SK-N-SH treated with all-trans-retinoic acid at 6 μM for 48 hours (cell line): ENCODE measurements around the gene CD55.

Experiments used
- ATAC-seq: fragments of 200-7000 bp; cut with Tn5 transposase; 3 replicates; pipeline ENCODE4 v1.9.1; 2020; ENCODE audit warnings: mild to moderate bottlenecking, moderate library complexity
- ARNTL ChIP-seq: fragments of 450-650 bp; formaldehyde crosslinking; IDR thresholded peaks from 2 replicates; pipeline ENCODE4 v1.5.0; 2020; ENCODE audit warnings: low read depth, mild to moderate bottlenecking, moderate library complexity, borderline replicate concordance
- BACH2 ChIP-seq: fragments of 250-450 bp; sonication (Bioruptor Pico); IDR thresholded peaks from 2 replicates; pipeline ENCODE4 v1.9.0; 2021; ENCODE audit warnings: mild to moderate bottlenecking, borderline replicate concordance
- CSDC2 ChIP-seq: fragments of 250-450 bp; sonication (Bioruptor Pico); IDR thresholded peaks from 2 replicates; pipeline ENCODE4 v1.5.0; 2020; ENCODE audit warnings: mild to moderate bottlenecking, moderate library complexity
- ESRRG ChIP-seq: fragments of 250-450 bp; sonication (Bioruptor Pico); IDR thresholded peaks from 2 replicates; pipeline ENCODE4 v1.6.1; 2021; ENCODE audit warnings: mild to moderate bottlenecking
- GLIS3 ChIP-seq: fragments of 250-450 bp; sonication (Bioruptor Pico); IDR thresholded peaks from 2 replicates; pipeline ENCODE4 v1.5.0; 2020; ENCODE audit warnings: mild to moderate bottlenecking, moderate library complexity
- ISL1 ChIP-seq: fragments of 250-450 bp; sonication (Bioruptor Pico); IDR thresholded peaks from 2 replicates; pipeline ENCODE4 v2.1.2; 2022; ENCODE audit warnings: mild to moderate bottlenecking, moderate library complexity
- OSR1 ChIP-seq: fragments of 250-450 bp; sonication (Bioruptor Pico); IDR thresholded peaks from 2 replicates; pipeline ENCODE4 v1.8.0; 2022; ENCODE audit warnings: moderate library complexity, mild to moderate bottlenecking, inconsistent platforms
- PPARA ChIP-seq: fragments of 250-450 bp; sonication (Bioruptor Pico); IDR thresholded peaks from 2 replicates; pipeline ENCODE4 v1.5.0; 2020; ENCODE audit warnings: mild to moderate bottlenecking, borderline replicate concordance
- RARB ChIP-seq: fragments of 250-450 bp; sonication (Bioruptor Pico); IDR thresholded peaks from 2 replicates; pipeline ENCODE4 v1.8.0; 2021; ENCODE audit warnings: mild to moderate bottlenecking, moderate library complexity
- SNAI2 ChIP-seq: fragments of 250-450 bp; sonication (Bioruptor Pico); IDR thresholded peaks from 2 replicates; pipeline ENCODE4 v1.5.0; 2020; ENCODE audit warnings: mild to moderate bottlenecking, moderate library complexity
- TOX ChIP-seq: fragments of 250-450 bp; sonication (Bioruptor Pico); IDR thresholded peaks from 2 replicates; pipeline ENCODE4 v1.8.0; 2021; ENCODE audit warnings: mild to moderate bottlenecking, moderate library complexity, borderline replicate concordance
- ZC3H10 ChIP-seq: fragments of 250-450 bp; sonication (Bioruptor Pico); IDR thresholded peaks from 2 replicates; pipeline ENCODE4 v1.5.1; 2021; ENCODE audit warnings: mild to moderate bottlenecking, moderate library complexity
- ZFP3 ChIP-seq: fragments of 250-450 bp; sonication (Bioruptor Pico); IDR thresholded peaks from 2 replicates; pipeline ENCODE4 v1.5.0; 2020; ENCODE audit warnings: mild to moderate bottlenecking, moderate library complexity
- ZFP30 ChIP-seq: fragments of 450-650 bp; formaldehyde crosslinking; IDR thresholded peaks from 2 replicates; pipeline ENCODE4 v1.5.0; 2022; ENCODE audit warnings: mild to moderate bottlenecking, moderate library complexity
- ZNF565 ChIP-seq: fragments of 450-650 bp; formaldehyde crosslinking; conservative IDR thresholded peaks from 2 replicates; pipeline ENCODE4 v1.5.0; 2020; ENCODE audit warnings: low read depth, mild to moderate bottlenecking, moderate library complexity
- ZNF70 ChIP-seq: fragments of 450-650 bp; formaldehyde crosslinking; IDR thresholded peaks from 2 replicates; pipeline ENCODE4 v1.5.0; 2020; ENCODE audit warnings: mild to moderate bottlenecking, moderate library complexity
- ZNF8 ChIP-seq: fragments of 450-650 bp; formaldehyde crosslinking; IDR thresholded peaks from 2 replicates; pipeline ENCODE4 v1.5.0; 2020; ENCODE audit warnings: mild to moderate bottlenecking, moderate library complexity
- TF ChIP-seq, protein P1 (sequence below): fragments of 250-450 bp; sonication (Bioruptor Pico); IDR thresholded peaks from 2 replicates; pipeline ENCODE4 v1.5.0; 2020; ENCODE audit warnings: mild to moderate bottlenecking, moderate library complexity
- TF ChIP-seq, protein P2 (sequence below): fragments of 250-450 bp; sonication (Bioruptor Pico); IDR thresholded peaks from 2 replicates; pipeline ENCODE4 v1.5.1; 2021; ENCODE audit warnings: mild to moderate bottlenecking, moderate library complexity
- TF ChIP-seq, protein P3 (sequence below): fragments of 250-450 bp; sonication (Bioruptor Pico); IDR thresholded peaks from 2 replicates; pipeline ENCODE4 v1.8.0; 2021; ENCODE audit warnings: low read depth, mild to moderate bottlenecking, moderate library complexity, borderline replicate concordance
- TF ChIP-seq, protein P4 (sequence below): fragments of 250-450 bp; sonication (Bioruptor Pico); IDR thresholded peaks from 2 replicates; pipeline ENCODE4 v1.8.0; 2020; ENCODE audit warnings: mild to moderate bottlenecking, moderate library complexity, borderline replicate concordance

The CD55 gene

DNA sequence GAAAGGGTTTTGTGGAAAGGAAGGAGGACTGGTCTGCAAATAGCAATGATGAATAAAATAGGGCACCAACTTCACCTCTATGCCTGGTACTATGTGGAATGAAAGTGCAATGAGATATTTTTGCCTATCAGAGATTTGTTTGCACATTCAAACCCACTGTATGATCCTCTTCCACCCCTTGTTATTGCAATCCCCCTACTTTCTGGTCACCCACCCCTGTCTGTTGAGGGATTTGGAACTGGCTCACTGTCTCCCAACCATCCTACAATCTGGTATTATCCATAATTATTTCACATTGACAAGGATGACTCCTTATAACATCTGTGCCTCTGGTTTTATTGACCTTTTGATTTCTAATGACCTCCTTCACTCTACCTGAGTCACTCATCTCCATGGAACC, 42.4 kb downstream of the CD55 start:
- ATAC-seq, result no peak
- TF ChIP-seq ISL1 (no peak), ARNTL (CRISPR knock-in tag) (no peak), ZFP30 (CRISPR knock-in tag) (no peak), ZC3H10 (CRISPR knock-in tag) (no peak), PPARA (no peak), ZNF565 (CRISPR knock-in tag) (no peak), RARB (CRISPR knock-in tag) (no peak), OSR1 (CRISPR knock-in tag) (no peak), TOX (CRISPR knock-in tag) (no peak)
- TF ChIP-seq, protein P1, sequence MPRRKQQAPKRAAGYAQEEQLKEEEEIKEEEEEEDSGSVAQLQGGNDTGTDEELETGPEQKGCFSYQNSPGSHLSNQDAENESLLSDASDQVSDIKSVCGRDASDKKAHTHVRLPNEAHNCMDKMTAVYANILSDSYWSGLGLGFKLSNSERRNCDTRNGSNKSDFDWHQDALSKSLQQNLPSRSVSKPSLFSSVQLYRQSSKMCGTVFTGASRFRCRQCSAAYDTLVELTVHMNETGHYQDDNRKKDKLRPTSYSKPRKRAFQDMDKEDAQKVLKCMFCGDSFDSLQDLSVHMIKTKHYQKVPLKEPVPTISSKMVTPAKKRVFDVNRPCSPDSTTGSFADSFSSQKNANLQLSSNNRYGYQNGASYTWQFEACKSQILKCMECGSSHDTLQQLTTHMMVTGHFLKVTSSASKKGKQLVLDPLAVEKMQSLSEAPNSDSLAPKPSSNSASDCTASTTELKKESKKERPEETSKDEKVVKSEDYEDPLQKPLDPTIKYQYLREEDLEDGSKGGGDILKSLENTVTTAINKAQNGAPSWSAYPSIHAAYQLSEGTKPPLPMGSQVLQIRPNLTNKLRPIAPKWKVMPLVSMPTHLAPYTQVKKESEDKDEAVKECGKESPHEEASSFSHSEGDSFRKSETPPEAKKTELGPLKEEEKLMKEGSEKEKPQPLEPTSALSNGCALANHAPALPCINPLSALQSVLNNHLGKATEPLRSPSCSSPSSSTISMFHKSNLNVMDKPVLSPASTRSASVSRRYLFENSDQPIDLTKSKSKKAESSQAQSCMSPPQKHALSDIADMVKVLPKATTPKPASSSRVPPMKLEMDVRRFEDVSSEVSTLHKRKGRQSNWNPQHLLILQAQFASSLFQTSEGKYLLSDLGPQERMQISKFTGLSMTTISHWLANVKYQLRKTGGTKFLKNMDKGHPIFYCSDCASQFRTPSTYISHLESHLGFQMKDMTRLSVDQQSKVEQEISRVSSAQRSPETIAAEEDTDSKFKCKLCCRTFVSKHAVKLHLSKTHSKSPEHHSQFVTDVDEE, result no peak
- TF ChIP-seq, protein P2, sequence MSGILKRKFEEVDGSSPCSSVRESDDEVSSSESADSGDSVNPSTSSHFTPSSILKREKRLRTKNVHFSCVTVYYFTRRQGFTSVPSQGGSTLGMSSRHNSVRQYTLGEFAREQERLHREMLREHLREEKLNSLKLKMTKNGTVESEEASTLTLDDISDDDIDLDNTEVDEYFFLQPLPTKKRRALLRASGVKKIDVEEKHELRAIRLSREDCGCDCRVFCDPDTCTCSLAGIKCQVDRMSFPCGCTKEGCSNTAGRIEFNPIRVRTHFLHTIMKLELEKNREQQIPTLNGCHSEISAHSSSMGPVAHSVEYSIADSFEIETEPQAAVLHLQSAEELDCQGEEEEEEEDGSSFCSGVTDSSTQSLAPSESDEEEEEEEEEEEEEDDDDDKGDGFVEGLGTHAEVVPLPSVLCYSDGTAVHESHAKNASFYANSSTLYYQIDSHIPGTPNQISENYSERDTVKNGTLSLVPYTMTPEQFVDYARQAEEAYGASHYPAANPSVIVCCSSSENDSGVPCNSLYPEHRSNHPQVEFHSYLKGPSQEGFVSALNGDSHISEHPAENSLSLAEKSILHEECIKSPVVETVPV (CRISPR knock-in tag), result no peak

DNA sequence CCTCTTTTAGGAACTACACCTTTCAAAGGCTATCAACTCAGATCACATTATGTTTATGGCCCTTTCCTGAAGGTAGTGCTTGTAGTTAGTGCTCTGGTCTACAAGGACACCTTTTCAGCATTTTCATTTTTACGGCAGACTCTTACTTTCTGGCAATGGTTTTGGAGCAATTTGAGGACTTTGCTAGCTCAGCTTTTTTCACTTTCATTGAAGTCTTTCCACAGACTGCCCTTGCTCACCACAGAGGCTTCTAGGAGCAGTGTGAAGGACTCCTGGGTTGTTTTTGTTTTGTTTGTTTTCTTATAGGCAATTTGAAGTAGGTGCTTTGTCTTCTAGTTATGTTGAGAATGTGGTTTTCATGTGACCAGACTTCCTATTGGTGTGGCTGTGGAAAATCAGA, 43.1 kb downstream of the CD55 start:
- TF ChIP-seq, protein P3, sequence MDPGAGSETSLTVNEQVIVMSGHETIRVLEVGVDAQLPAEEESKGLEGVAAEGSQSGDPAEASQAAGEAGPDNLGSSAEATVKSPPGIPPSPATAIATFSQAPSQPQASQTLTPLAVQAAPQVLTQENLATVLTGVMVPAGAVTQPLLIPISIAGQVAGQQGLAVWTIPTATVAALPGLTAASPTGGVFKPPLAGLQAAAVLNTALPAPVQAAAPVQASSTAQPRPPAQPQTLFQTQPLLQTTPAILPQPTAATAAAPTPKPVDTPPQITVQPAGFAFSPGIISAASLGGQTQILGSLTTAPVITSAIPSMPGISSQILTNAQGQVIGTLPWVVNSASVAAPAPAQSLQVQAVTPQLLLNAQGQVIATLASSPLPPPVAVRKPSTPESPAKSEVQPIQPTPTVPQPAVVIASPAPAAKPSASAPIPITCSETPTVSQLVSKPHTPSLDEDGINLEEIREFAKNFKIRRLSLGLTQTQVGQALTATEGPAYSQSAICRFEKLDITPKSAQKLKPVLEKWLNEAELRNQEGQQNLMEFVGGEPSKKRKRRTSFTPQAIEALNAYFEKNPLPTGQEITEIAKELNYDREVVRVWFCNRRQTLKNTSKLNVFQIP (CRISPR knock-in tag), result no peak
- TF ChIP-seq ZNF8, result no peak
- TF ChIP-seq ZNF70 (CRISPR knock-in tag), result no peak
- no peak for TF ChIP-seq GLIS3 (CRISPR knock-in tag)
- no peak for TF ChIP-seq ZNF565 (CRISPR knock-in tag)
- TF ChIP-seq BACH2 (CRISPR knock-in tag), result no peak
- TF ChIP-seq, protein P4, sequence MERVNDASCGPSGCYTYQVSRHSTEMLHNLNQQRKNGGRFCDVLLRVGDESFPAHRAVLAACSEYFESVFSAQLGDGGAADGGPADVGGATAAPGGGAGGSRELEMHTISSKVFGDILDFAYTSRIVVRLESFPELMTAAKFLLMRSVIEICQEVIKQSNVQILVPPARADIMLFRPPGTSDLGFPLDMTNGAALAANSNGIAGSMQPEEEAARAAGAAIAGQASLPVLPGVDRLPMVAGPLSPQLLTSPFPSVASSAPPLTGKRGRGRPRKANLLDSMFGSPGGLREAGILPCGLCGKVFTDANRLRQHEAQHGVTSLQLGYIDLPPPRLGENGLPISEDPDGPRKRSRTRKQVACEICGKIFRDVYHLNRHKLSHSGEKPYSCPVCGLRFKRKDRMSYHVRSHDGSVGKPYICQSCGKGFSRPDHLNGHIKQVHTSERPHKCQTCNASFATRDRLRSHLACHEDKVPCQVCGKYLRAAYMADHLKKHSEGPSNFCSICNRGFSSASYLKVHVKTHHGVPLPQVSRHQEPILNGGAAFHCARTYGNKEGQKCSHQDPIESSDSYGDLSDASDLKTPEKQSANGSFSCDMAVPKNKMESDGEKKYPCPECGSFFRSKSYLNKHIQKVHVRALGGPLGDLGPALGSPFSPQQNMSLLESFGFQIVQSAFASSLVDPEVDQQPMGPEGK (CRISPR knock-in tag), result no peak
- TF ChIP-seq ARNTL (CRISPR knock-in tag), result no peak
- TF ChIP-seq, protein P1, result no peak
- no peak for TF ChIP-seq ISL1
- no peak for TF ChIP-seq RARB (CRISPR knock-in tag)
- TF ChIP-seq SNAI2, result no peak
- TF ChIP-seq PPARA, result no peak
- TF ChIP-seq ESRRG, result no peak
- TF ChIP-seq ZC3H10 (CRISPR knock-in tag), result no peak
- TF ChIP-seq TOX (CRISPR knock-in tag), result no peak
- no peak for ATAC-seq

DNA sequence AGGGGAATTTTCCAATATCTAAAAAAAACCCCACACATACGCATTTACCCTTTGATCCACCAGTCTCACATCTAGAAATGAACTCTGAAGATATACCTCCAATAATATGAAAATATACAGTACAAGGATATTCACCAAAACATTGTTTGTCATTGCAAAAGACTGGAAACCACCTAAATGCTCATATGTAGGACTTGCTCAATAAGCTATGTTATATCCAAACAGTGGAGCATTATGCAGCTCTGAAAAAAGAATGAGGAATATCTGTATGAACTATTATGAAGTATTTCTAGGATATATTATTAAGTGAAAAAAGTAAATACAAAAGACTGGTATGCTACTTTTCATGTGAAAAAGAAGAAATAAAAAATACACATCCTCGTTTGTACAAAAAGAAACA, 43.6 kb downstream of the CD55 start:
- ATAC-seq, result no peak
- TF ChIP-seq CSDC2, result no peak
- TF ChIP-seq, protein P3 (CRISPR knock-in tag), result no peak
- TF ChIP-seq ISL1, result no peak
- TF ChIP-seq, protein P4 (CRISPR knock-in tag), result no peak
- no peak for TF ChIP-seq GLIS3 (CRISPR knock-in tag)
- no peak for TF ChIP-seq ZFP3
- no peak for TF ChIP-seq TOX (CRISPR knock-in tag)
